H54 (cell line): ENCODE measurements around the gene CYP2C9.

Experiments
- DNase-seq: peaks from one replicate; pipeline ENCODE4 v3.0.0; 2011; ENCODE audit warnings: low spot score, mixed read lengths; ENCODE audit not compliant: insufficient read length
- FAIRE-seq: peaks from 3 replicates; lab custom pipeline; 2011; peaks lifted over from hg19 to GRCh38; lab: Jason Lieb, UNC
- POLR2A ChIP-seq: IDR thresholded peaks from 2 replicates; pipeline ENCODE4 v1.6.1; 2011; ENCODE audit warnings: low read depth, mild to moderate bottlenecking, low read length

Gene CYP2C9

GRCh38 chr10:94991243-94991888 lies 52.9 kb downstream of the CYP2C9 start:
- no peak for DNase-seq

GRCh38 chr10:94992811-94993210 lies 54.4 kb downstream of the CYP2C9 start:
- FAIRE-seq, result no peak

More at GRCh38 chr10:94991243-94991888, 52.9 kb downstream of the CYP2C9 start:
- FAIRE-seq, result no peak
- no peak for TF ChIP-seq POLR2A

GRCh38 chr10:94997741-94998174 lies 59.3 kb downstream of the CYP2C9 start:
- no peak for TF ChIP-seq POLR2A
- FAIRE-seq, result no peak
- DNase-seq, result no peak

More at GRCh38 chr10:94992811-94993210, 54.4 kb downstream of the CYP2C9 start:
- no peak for TF ChIP-seq POLR2A
- DNase-seq, result no peak

GRCh38 chr10:95026461-95026860 lies 88.0 kb downstream of the CYP2C9 start:
- FAIRE-seq (no peak), DNase-seq (no peak)
- no peak for TF ChIP-seq POLR2A

- DNase-seq (no peak), FAIRE-seq (no peak)
- TF ChIP-seq POLR2A, result no peak
These were observed 93.2 kb downstream of the CYP2C9 start for GRCh38 chr10:95031656-95032055.

- DNase-seq (no peak), FAIRE-seq (no peak)
- TF ChIP-seq POLR2A, result no peak
These were observed 95.9 kb downstream of the CYP2C9 start for GRCh38 chr10:95034401-95034800.

GRCh38 chr10:95035332-95036295 lies 97.2 kb downstream of the CYP2C9 start:
- FAIRE-seq (no peak), DNase-seq (no peak)
- TF ChIP-seq POLR2A, result no peak

GRCh38 chr10:95039281-95039680 lies 100.8 kb downstream of the CYP2C9 start:
- no peak for DNase-seq
- FAIRE-seq, result no peak
- no peak for TF ChIP-seq POLR2A
